Measurements from ENCODE around the gene SOX6. TPM values are rescaled to one million over a fixed set of nuclear protein-coding genes. Genes with fewer than 3 reads are reported as not detected.

SOX6 gene
- total and polyA plus RNA-seq, 7 donors: 0.61 to 47.6 (median 14.6) TPM

DNA sequence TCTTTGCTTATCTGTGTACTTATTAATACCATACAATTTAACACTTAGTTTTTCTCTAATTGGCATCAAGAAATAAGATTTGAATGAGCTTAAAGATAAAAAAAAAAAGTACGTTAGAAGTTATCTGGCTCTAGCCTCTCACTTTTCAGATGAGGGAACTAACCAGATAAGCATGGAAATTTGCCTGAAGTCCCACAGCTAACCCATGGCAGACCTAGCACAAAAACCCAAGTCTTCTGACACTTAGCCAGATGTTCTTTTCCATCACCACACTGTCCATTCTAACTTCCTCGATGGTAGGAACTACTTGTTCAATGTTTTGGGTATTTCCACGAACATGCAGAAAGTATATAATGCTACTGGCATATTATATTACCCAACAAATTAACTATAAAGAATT, 7.4 kb upstream of the SOX6 start:
- Histone ChIP-seq H3K4me1 (peaks cover 22% of the 10 kb centered on the region), H3K4me3 (no peak overlapping the region), H3K36me3 (ENCODE audit: insufficient read depth in 1 of 2, low read depth in 1 of 2) (no peaks in the 10 kb centered on the region), H3K9me3 (no peaks in the 10 kb centered on the region), H3K27ac (peak overlapping the region; percentile 47), H3K27me3 (ENCODE audit: insufficient read depth in 3 of 3, low read length in 2 of 3) (no peaks in the 10 kb centered on the region)
- intact Hi-C loops (cut with DNase I): no loop called here
- WGBS, 3 donors: 28 to 56% (median 50%) methylated on average over 3 of the region's 3 CpGs
- no peak for DNase-seq
- TF ChIP-seq CTCF (IDR thresholded peaks at IDR 0.05): no peak
- no peak for ATAC-seq

- 59 to 66% (median 59%) methylated on average over 1 of the region's 1 CpG for WGBS, 3 donors
- no peak for DNase-seq
- peak in 3 of 4 donors; percentile 53 to 64 (median 55) for ATAC-seq
- no peak for TF ChIP-seq CTCF (IDR thresholded peaks at IDR 0.05)
- H3K4me3 ChIP-seq: no peak overlapping the region
- no peaks in the 10 kb centered on the region for H3K9me3 ChIP-seq
- H3K4me1 ChIP-seq: peaks cover 36% of the 10 kb centered on the region
- H3K27me3 ChIP-seq (ENCODE audit: insufficient read depth in 3 of 3, low read length in 2 of 3): no peaks in the 10 kb centered on the region
- no peak overlapping the region for H3K27ac ChIP-seq
- no peaks in the 10 kb centered on the region for H3K36me3 ChIP-seq (ENCODE audit: insufficient read depth in 1 of 2, low read depth in 1 of 2)
- intact Hi-C loops (cut with DNase I): no loop called here
Measured at GRCh38 chr11:16361108-16361865, 4.9 kb upstream of the SOX6 start.

- H3K36me3 ChIP-seq (ENCODE audit: insufficient read depth in 1 of 2, low read depth in 1 of 2): no peaks in the 10 kb centered on the region
- intact Hi-C loops (cut with DNase I): no loop called here
- ATAC-seq: no peak
Measured at GRCh38 chr11:16359369-16359768, 3.0 kb upstream of the SOX6 start.

GRCh38 chr11:16358726-16359125, 2.4 kb upstream of the SOX6 start:
- Histone ChIP-seq H3K27me3 (ENCODE audit: insufficient read depth in 3 of 3, low read length in 2 of 3) (no peaks in the 10 kb centered on the region), H3K4me3 (no peak overlapping the region), H3K27ac (peak overlapping the region; percentile 73), H3K36me3 (ENCODE audit: insufficient read depth in 1 of 2, low read depth in 1 of 2) (no peaks in the 10 kb centered on the region), H3K4me1 (peaks cover 32% of the 10 kb centered on the region), H3K9me3 (no peaks in the 10 kb centered on the region)
- DNase-seq (no peak), ATAC-seq (no peak)
- intact Hi-C loops (cut with DNase I): no loop called here
- no peak for TF ChIP-seq CTCF (IDR thresholded peaks at IDR 0.05)

More at GRCh38 chr11:16359369-16359768, 3.0 kb upstream of the SOX6 start:
- Histone ChIP-seq H3K27ac (peak overlapping the region; percentile 73), H3K27me3 (ENCODE audit: insufficient read depth in 3 of 3, low read length in 2 of 3) (no peaks in the 10 kb centered on the region), H3K4me1 (peaks cover 30% of the 10 kb centered on the region), H3K4me3 (no peak overlapping the region), H3K9me3 (no peaks in the 10 kb centered on the region)
- DNase-seq: no peak
- 89 to 94% (median 90%) methylated on average over 4 of the region's 4 CpGs for WGBS, 3 donors
- no peak for TF ChIP-seq CTCF (IDR thresholded peaks at IDR 0.05)

DNA sequence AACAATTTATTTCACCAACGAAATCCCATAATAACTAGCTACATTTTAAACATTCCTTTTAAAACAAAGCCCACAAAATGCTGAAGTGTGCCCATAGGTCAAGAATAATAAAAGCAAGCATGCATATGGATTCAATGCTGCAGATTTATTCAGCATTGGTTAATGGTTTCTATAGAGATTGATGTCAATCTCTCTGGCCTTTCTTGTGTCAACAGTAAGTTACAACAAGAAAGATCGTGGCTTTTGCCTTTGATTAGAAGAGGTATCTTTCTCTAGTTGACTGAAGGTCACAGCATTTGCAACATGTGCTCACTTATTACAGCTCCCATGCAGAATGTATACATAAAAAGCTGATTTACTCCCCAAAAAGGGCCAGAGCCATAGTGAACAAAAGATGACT, 1.4 kb upstream of the SOX6 start:
- peaks cover 39% of the 10 kb centered on the region for H3K4me1 ChIP-seq
- 51 to 79% (median 64%) methylated on average over 2 of the region's 2 CpGs for WGBS, 3 donors
- intact Hi-C loops (cut with DNase I): no loop called here
- peak overlapping the region; percentile 73 for H3K27ac ChIP-seq
- ATAC-seq (no peak), DNase-seq (no peak)
- no peak for TF ChIP-seq CTCF (IDR thresholded peaks at IDR 0.05)
- H3K27me3 ChIP-seq (ENCODE audit: insufficient read depth in 3 of 3, low read length in 2 of 3): no peaks in the 10 kb centered on the region
- no peaks in the 10 kb centered on the region for H3K36me3 ChIP-seq (ENCODE audit: insufficient read depth in 1 of 2, low read depth in 1 of 2)
- no peaks in the 10 kb centered on the region for H3K9me3 ChIP-seq
- no peak overlapping the region for H3K4me3 ChIP-seq

All from psoas muscle (tissue), 8 donors.